SK-N-SH (cell line): ENCODE measurements around the gene KCTD21. TPM values are rescaled to one million over a fixed set of nuclear protein-coding genes. Genes with fewer than 3 reads are reported as not detected.

Experiments
- CTCF ChIA-PET: fragments of 300-600, 350-600 bp; formaldehyde crosslinking; extraction: SDS; loops from one replicate; lab custom pipeline; 2021; lab: Yijun Ruan, JAX
- POLR2A ChIA-PET: fragments of 350-600 bp; sonication (Branson Sonifier 250); formaldehyde crosslinking; extraction: SDS; loops from one replicate; lab custom pipeline; 2020; ENCODE audit warnings: antibody characterized with exemption, inconsistent platforms; lab: Yijun Ruan, JAX
- DNase-seq: peaks from one replicate; pipeline ENCODE4 v3.0.0; 2012
- H2AFZ ChIP-seq: fragments of 200-600 bp; sonication (generic); 2 replicates; pipeline ENCODE4 v1.8.1; 2016; ENCODE audit warnings: antibody characterized with exemption, mild to moderate bottlenecking, low read depth
- H3F3A ChIP-seq: fragments of 200-600 bp; sonication (generic); replicated peaks from 2 replicates; pipeline ENCODE3; 2016; ENCODE audit warnings: antibody characterized with exemption, mild to moderate bottlenecking; ENCODE audit not compliant: insufficient read depth
- H3K27ac ChIP-seq, 2 experiments: fragments of 200-500 bp in 1 of 2; fragments of 200-600 bp in 1 of 2; sonication (Bioruptor generic) in 1 of 2; sonication (generic), shearing (Covaris generic) in 1 of 2; 2 replicates each; pipeline versions ENCODE4 v1.5.1 to v1.6.1; 2014 to 2016; ENCODE audit warnings: low read depth in 2 of 2, inconsistent platforms in 1 of 2, low read length in 1 of 2, mild to moderate bottlenecking in 1 of 2, mixed read lengths in 1 of 2
- H3K27me3 ChIP-seq: fragments of 200-600 bp; sonication (generic), shearing (Covaris generic); 2 replicates; pipeline ENCODE4 v1.6.1; 2016; ENCODE audit warnings: mixed run types; ENCODE audit not compliant: insufficient read depth
- H3K36me3 ChIP-seq, 2 experiments: fragments of 200-500 bp in 1 of 2; fragments of 200-600 bp in 1 of 2; sonication (Bioruptor generic) in 1 of 2; sonication (generic) in 1 of 2; replicated peaks in 1 of 2; 2 replicates each; pipeline versions ENCODE3 to v1.5.1; 2014 to 2016; ENCODE audit warnings: low read length in 1 of 2, mild to moderate bottlenecking in 1 of 2; ENCODE audit not compliant: insufficient read depth in 2 of 2, control insufficient read depth in 1 of 2
- H3K4me1 ChIP-seq, 2 experiments: fragments of 200-500 bp in 1 of 2; fragments of 200-600 bp in 1 of 2; sonication (Bioruptor generic) in 1 of 2; sonication (generic), shearing (Covaris generic) in 1 of 2; 2 replicates each; pipeline versions ENCODE4 v1.5.1 to v1.6.1; 2014 to 2016; ENCODE audit warnings: low read depth in 1 of 2, low read length in 1 of 2, mixed run types in 1 of 2; ENCODE audit not compliant: insufficient read depth in 2 of 2, control insufficient read depth in 1 of 2
- H3K4me2 ChIP-seq: fragments of 200-600 bp; sonication (generic), shearing (Covaris generic); 2 replicates; pipeline ENCODE4 v1.6.1; 2017; ENCODE audit warnings: mixed run types
- H3K4me3 ChIP-seq, 2 experiments: fragments of 200-500 bp in 1 of 2; fragments of 200-600 bp in 1 of 2; sonication (Bioruptor generic) in 1 of 2; sonication (generic), shearing (Covaris generic) in 1 of 2; 2 replicates each; pipeline versions ENCODE4 v1.5.1 to v1.8.1; 2014 to 2016; ENCODE audit warnings: low read depth in 2 of 2, inconsistent platforms in 1 of 2, low read length in 1 of 2, mild to moderate bottlenecking in 1 of 2, mixed read lengths in 1 of 2, moderate library complexity in 1 of 2
- H3K79me2 ChIP-seq: fragments of 200-600 bp; sonication (generic); 2 replicates; pipeline ENCODE4 v1.8.1; 2017; ENCODE audit warnings: mild to moderate bottlenecking; ENCODE audit not compliant: insufficient read depth
- H3K9ac ChIP-seq: fragments of 200-600 bp; sonication (generic); 2 replicates; pipeline ENCODE4 v1.6.1; 2017; ENCODE audit warnings: mixed run types
- H3K9me2 ChIP-seq: fragments of 200-600 bp; sonication (generic); 2 replicates; pipeline ENCODE4 v1.6.1; 2017; ENCODE audit warnings: mixed run types
- H3K9me3 ChIP-seq: fragments of 200-600 bp; sonication (generic); 2 replicates; pipeline ENCODE4 v1.6.1; 2017; ENCODE audit warnings: mixed run types, mild to moderate bottlenecking, moderate library complexity
- H4K20me1 ChIP-seq: fragments of 200-600 bp; sonication (generic); 2 replicates; pipeline ENCODE4 v1.6.1; 2017; ENCODE audit warnings: mild to moderate bottlenecking, mixed run types; ENCODE audit not compliant: insufficient read depth
- ELF1 ChIP-seq: IDR thresholded peaks from 2 replicates; pipeline ENCODE4 v1.4.0; 2012
- GATA2 ChIP-seq: sonication (generic); formaldehyde crosslinking; IDR thresholded peaks from 2 replicates; pipeline ENCODE4 v1.5.0; 2020; ENCODE audit warnings: mild to moderate bottlenecking, missing genetic modification reagents
- NRF1 ChIP-seq: IDR thresholded peaks from 2 replicates; pipeline ENCODE4 v1.6.1; 2012; ENCODE audit warnings: low read depth, mild to moderate bottlenecking, low read length
- RFX5 ChIP-seq: IDR thresholded peaks from 2 replicates; pipeline ENCODE4 v1.6.1; 2012; ENCODE audit warnings: mild to moderate bottlenecking, improper control_type of control experiment, low read length
- SMC3 ChIP-seq: IDR thresholded peaks from 2 replicates; pipeline ENCODE4 v1.6.1; 2012; ENCODE audit warnings: low read depth, low read length, improper control_type of control experiment
- YY1 ChIP-seq: IDR thresholded peaks from 2 replicates; pipeline ENCODE4 v1.4.0; 2012; ENCODE audit warnings: low read depth, mild to moderate bottlenecking
- WGBS: methylation state at CpG from one replicate; pipeline ENCODE4 v1.1.6; 2017; ENCODE audit warnings: low lambda C conversion rate; 5-methylcytosine and 5-hydroxymethylcytosine counted together
- polyA plus RNA-seq, 3 experiments: library from polyadenylated mRNA; depleted of rRNA; stranded (reverse); fragments of >200 nt; gene quantifications; 2 replicates each; pipeline ENCODE4 v1.2.3, GENCODE V29; 2012
- TF ChIP-seq, protein P1 (sequence below): IDR thresholded peaks from 2 replicates; pipeline ENCODE4 v1.4.0; 2012; ENCODE audit warnings: low read depth, borderline replicate concordance
- TF ChIP-seq, protein P2 (sequence below): IDR thresholded peaks from 2 replicates; pipeline ENCODE4 v1.4.0; 2012; ENCODE audit warnings: low read depth
- TF ChIP-seq, protein P3 (sequence below): IDR thresholded peaks from 2 replicates; pipeline ENCODE4; 2012
- TF ChIP-seq, protein P4 (sequence below): IDR thresholded peaks from 2 replicates; pipeline ENCODE4 v1.4.0; 2012; ENCODE audit warnings: low read depth, borderline replicate concordance
- TF ChIP-seq, protein P5 (sequence below): fragments of 150-350 bp; IDR thresholded peaks from 2 replicates; pipeline ENCODE4 v1.6.1; 2017; ENCODE audit warnings: antibody characterized with exemption, low read length, low read depth, borderline replicate concordance
- TF ChIP-seq, protein P6 (sequence below): fragments of 200-600 bp; sonication (generic); IDR thresholded peaks from 2 replicates; pipeline ENCODE4 v1.6.1; 2017; ENCODE audit warnings: antibody characterized with exemption, mild to moderate bottlenecking, moderate library complexity

KCTD21 gene
- polyA plus RNA-seq, 1 of the 3 experiments (the other 2 are of a cell fraction): 5.0 TPM

DNA sequence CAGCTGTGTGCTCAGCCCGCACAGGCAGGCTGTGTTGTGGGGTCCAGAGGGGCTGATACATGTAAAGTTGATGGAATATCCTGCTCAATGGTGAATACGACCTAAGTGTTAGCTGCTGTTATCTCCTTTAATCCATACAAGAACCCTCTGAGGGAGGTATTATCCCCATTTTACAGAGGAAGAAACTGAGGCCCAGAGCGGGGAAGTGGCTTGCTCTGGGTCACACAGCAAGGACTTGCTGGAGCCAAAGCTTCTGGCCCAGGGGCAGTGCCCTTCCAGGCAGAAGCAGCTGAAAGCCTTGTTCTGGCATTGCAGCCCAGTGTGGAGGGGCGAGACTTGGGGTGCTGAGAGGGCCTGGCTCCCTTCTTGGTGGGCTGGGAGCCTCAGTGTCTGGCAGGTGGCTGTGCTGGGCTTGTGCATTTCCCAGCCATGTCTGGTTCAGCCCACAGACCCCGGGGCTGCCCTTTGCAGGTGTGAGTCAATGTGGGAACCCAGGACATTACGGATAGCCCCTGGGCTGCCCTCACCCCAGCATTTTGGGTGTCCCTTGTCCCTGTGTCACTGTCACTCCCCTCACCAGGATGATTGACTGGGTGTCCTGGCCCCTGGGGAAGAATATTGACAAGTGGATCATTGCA is 10.7 kb upstream of the KCTD21 start:
- Histone ChIP-seq H3K36me3 (peaks cover 0 to 35% of the 10 kb centered on the region in 2 experiments), H3K9me3 (no peaks in the 10 kb centered on the region), H3K9ac (no peak overlapping the region), H3K9me2 (no peaks in the 10 kb centered on the region), H3K79me2 (peaks cover 10% of the 10 kb centered on the region; the same call in 1 of the 2 replicates), H3K27me3 (no peaks in the 10 kb centered on the region), H3K4me3 (no peak overlapping the region), H3K4me2 (no peak overlapping the region), H3F3A (no peaks in the 10 kb centered on the region), H4K20me1 (0 out of 2 replicates have a peak, but pooled peaks cover 2% of the 10 kb centered on the region), H3K4me1 (no peaks in the 10 kb centered on the region; a peak in 1 of 4 replicates), H3K27ac (no peak overlapping the region), H2AFZ (no peak overlapping the region)
- 73% methylated on average over 2 of the region's 6 CpGs for WGBS
- CTCF ChIA-PET: interaction anchor here (1.1 kb wide), 1 partner anchor 9 kb away, joined by 3 read pairs; no protein-coding TSS in a partner anchor
- TF ChIP-seq NRF1 (no peak), YY1 (no peak), GATA2 (CRISPR knock-in tag) (no peak), ELF1 (no peak), RFX5 (no peak), SMC3 (no peak)
- TF ChIP-seq, protein P1, sequence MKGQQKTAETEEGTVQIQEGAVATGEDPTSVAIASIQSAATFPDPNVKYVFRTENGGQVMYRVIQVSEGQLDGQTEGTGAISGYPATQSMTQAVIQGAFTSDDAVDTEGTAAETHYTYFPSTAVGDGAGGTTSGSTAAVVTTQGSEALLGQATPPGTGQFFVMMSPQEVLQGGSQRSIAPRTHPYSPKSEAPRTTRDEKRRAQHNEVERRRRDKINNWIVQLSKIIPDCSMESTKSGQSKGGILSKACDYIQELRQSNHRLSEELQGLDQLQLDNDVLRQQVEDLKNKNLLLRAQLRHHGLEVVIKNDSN: no peak
- TF ChIP-seq, protein P2, sequence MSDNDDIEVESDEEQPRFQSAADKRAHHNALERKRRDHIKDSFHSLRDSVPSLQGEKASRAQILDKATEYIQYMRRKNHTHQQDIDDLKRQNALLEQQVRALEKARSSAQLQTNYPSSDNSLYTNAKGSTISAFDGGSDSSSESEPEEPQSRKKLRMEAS: no peak
- TF ChIP-seq, protein P3, sequence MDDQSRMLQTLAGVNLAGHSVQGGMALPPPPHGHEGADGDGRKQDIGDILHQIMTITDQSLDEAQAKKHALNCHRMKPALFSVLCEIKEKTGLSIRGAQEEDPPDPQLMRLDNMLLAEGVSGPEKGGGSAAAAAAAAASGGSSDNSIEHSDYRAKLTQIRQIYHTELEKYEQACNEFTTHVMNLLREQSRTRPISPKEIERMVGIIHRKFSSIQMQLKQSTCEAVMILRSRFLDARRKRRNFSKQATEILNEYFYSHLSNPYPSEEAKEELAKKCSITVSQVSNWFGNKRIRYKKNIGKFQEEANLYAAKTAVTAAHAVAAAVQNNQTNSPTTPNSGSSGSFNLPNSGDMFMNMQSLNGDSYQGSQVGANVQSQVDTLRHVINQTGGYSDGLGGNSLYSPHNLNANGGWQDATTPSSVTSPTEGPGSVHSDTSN: no peak
- TF ChIP-seq, protein P4, sequence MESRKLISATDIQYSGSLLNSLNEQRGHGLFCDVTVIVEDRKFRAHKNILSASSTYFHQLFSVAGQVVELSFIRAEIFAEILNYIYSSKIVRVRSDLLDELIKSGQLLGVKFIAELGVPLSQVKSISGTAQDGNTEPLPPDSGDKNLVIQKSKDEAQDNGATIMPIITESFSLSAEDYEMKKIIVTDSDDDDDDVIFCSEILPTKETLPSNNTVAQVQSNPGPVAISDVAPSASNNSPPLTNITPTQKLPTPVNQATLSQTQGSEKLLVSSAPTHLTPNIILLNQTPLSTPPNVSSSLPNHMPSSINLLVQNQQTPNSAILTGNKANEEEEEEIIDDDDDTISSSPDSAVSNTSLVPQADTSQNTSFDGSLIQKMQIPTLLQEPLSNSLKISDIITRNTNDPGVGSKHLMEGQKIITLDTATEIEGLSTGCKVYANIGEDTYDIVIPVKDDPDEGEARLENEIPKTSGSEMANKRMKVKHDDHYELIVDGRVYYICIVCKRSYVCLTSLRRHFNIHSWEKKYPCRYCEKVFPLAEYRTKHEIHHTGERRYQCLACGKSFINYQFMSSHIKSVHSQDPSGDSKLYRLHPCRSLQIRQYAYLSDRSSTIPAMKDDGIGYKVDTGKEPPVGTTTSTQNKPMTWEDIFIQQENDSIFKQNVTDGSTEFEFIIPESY: no peak
- TF ChIP-seq, protein P5, sequence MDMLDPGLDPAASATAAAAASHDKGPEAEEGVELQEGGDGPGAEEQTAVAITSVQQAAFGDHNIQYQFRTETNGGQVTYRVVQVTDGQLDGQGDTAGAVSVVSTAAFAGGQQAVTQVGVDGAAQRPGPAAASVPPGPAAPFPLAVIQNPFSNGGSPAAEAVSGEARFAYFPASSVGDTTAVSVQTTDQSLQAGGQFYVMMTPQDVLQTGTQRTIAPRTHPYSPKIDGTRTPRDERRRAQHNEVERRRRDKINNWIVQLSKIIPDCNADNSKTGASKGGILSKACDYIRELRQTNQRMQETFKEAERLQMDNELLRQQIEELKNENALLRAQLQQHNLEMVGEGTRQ: no peak
- TF ChIP-seq, protein P6, sequence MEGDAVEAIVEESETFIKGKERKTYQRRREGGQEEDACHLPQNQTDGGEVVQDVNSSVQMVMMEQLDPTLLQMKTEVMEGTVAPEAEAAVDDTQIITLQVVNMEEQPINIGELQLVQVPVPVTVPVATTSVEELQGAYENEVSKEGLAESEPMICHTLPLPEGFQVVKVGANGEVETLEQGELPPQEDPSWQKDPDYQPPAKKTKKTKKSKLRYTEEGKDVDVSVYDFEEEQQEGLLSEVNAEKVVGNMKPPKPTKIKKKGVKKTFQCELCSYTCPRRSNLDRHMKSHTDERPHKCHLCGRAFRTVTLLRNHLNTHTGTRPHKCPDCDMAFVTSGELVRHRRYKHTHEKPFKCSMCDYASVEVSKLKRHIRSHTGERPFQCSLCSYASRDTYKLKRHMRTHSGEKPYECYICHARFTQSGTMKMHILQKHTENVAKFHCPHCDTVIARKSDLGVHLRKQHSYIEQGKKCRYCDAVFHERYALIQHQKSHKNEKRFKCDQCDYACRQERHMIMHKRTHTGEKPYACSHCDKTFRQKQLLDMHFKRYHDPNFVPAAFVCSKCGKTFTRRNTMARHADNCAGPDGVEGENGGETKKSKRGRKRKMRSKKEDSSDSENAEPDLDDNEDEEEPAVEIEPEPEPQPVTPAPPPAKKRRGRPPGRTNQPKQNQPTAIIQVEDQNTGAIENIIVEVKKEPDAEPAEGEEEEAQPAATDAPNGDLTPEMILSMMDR: no peak
- POLR2A ChIA-PET: no interaction called here
- no peak for DNase-seq
